ENCODE measurements around the gene DCAF15. TPM values are rescaled to one million over a fixed set of nuclear protein-coding genes. Genes with fewer than 3 reads are reported as not detected.
"Not testable (repeated sequence)": the region's sequence is repeated elsewhere in the genome, so short reads cannot be mapped to it uniquely, and the experiment has no call there.

Gene DCAF15
- polyA plus RNA-seq, 1 of the 3 experiments (the other 2 are of a cell fraction), result 55.6 TPM

DNA sequence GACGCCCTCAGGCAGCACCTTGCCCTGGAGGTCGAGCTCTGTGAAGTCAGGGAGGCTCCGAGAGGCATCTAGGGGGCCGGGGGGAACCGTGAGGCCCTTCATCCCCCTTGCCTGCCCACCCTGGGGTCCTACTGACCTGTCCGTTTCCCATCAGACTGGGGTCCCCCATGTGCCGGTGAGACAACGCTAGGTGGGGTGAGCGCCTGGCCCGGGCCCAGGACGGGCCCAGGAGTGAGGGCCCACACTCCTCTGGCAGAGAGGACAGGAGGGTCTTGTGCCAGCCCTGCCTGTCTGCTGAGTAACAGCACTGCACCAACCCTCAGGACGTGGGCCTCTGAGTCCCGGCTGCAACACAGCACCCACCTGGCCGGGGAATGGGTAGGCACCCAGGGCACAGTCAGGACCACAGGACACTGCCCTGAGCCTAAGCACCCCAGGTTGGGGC is 14.4 kb downstream of the DCAF15 start:
- peaks cover 5% of the 10 kb centered on the region for H3F3A ChIP-seq (replicated peaks; ENCODE audit: insufficient read depth)
- whole genome bisulfite sequencing (ENCODE audit: low lambda C conversion rate), result 93% methylated on average over 5 of the region's 14 CpGs
- no peak overlapping the region for H2AFZ ChIP-seq (ENCODE audit: low read depth)
- H3K4me3 ChIP-seq (ENCODE audit: low read depth in 2 of 2, low read length in 1 of 2), result no peak overlapping the region
- no peaks in the 10 kb centered on the region for H3K9me3 ChIP-seq
- no peaks in the 10 kb centered on the region for H3K79me2 ChIP-seq (ENCODE audit: insufficient read depth)
- H3K4me1 ChIP-seq (ENCODE audit: control insufficient read depth in 1 of 2, insufficient read depth in 2 of 2, low read depth in 1 of 2, low read length in 1 of 2), result no peaks in the 10 kb centered on the region
- H3K9ac ChIP-seq, result no peak overlapping the region
- DNase-seq, result no peak
- no peak overlapping the region for H3K27ac ChIP-seq (ENCODE audit: low read depth in 2 of 2, low read length in 1 of 2)
- H3K36me3 ChIP-seq (replicated peaks in 1 of 2; ENCODE audit: control insufficient read depth in 1 of 2, insufficient read depth in 2 of 2, low read length in 1 of 2), result peaks cover 0 to 14% of the 10 kb centered on the region in 2 experiments
- POLR2A ChIA-PET, result no interaction called here
- no peaks in the 10 kb centered on the region for H4K20me1 ChIP-seq (ENCODE audit: insufficient read depth)
- H3K4me2 ChIP-seq, result no peak overlapping the region
- TF ChIP-seq EZH2phosphoT487 (IDR thresholded peaks at IDR 0.05; ENCODE audit: borderline replicate concordance, low read depth), result no peak
- no peak for TF ChIP-seq REST (IDR thresholded peaks at IDR 0.05; ENCODE audit: low read depth, low read length)
- no peak for TF ChIP-seq GABPA (IDR thresholded peaks at IDR 0.05; ENCODE audit: low read depth)
- no peak for TF ChIP-seq FOXJ3 (CRISPR knock-in tag; IDR thresholded peaks at IDR 0.05)
- no peak for TF ChIP-seq YY1 (IDR thresholded peaks at IDR 0.05; ENCODE audit: low read depth)
- TF ChIP-seq SMC3 (IDR thresholded peaks at IDR 0.05; ENCODE audit: low read depth, low read length), result no peak
- no peak for TF ChIP-seq MEF2A (IDR thresholded peaks at IDR 0.05; ENCODE audit: borderline replicate concordance, low read depth)
- TF ChIP-seq NRF1 (IDR thresholded peaks at IDR 0.05; ENCODE audit: low read depth, low read length), result no peak
- TF ChIP-seq MAX (IDR thresholded peaks at IDR 0.05; ENCODE audit: low read depth), result no peak
- TF ChIP-seq NFIC (IDR thresholded peaks at IDR 0.05; ENCODE audit: borderline replicate concordance), result no peak
- no peak for TF ChIP-seq GATA2 (CRISPR knock-in tag; IDR thresholded peaks at IDR 0.05)
- TF ChIP-seq, protein P1, sequence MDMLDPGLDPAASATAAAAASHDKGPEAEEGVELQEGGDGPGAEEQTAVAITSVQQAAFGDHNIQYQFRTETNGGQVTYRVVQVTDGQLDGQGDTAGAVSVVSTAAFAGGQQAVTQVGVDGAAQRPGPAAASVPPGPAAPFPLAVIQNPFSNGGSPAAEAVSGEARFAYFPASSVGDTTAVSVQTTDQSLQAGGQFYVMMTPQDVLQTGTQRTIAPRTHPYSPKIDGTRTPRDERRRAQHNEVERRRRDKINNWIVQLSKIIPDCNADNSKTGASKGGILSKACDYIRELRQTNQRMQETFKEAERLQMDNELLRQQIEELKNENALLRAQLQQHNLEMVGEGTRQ (IDR thresholded peaks at IDR 0.05; ENCODE audit: borderline replicate concordance, low read depth, low read length), result no peak
- no peak for TF ChIP-seq TAF1 (IDR thresholded peaks at IDR 0.05; ENCODE audit: borderline replicate concordance, low read depth, low read length)
- no peak for TF ChIP-seq RXRA (IDR thresholded peaks at IDR 0.05; ENCODE audit: borderline replicate concordance, low read depth)
- TF ChIP-seq TCF12 (IDR thresholded peaks at IDR 0.05), result no peak
- TF ChIP-seq FOSL2 (IDR thresholded peaks at IDR 0.05; ENCODE audit: borderline replicate concordance, low read depth), result no peak
- no peaks in the 10 kb centered on the region for H3K27me3 ChIP-seq (ENCODE audit: insufficient read depth)
- H3K9me2 ChIP-seq, result no peaks in the 10 kb centered on the region
- CTCF ChIA-PET, result no interaction called here

GRCh38 chr19:13967206-13967605 is 14.9 kb downstream of the DCAF15 start:
- H3F3A ChIP-seq (replicated peaks; ENCODE audit: insufficient read depth); H3K4me3 ChIP-seq (ENCODE audit: low read depth in 2 of 2, low read length in 1 of 2); H3K9ac ChIP-seq; H3K79me2 ChIP-seq (ENCODE audit: insufficient read depth); H2AFZ ChIP-seq (ENCODE audit: low read depth); POLR2A ChIA-PET; H3K9me2 ChIP-seq; H3K9me3 ChIP-seq; H3K27me3 ChIP-seq (ENCODE audit: insufficient read depth); CTCF ChIA-PET; DNase-seq; H3K27ac ChIP-seq (ENCODE audit: low read depth in 2 of 2, low read length in 1 of 2); H3K4me1 ChIP-seq (ENCODE audit: control insufficient read depth in 1 of 2, insufficient read depth in 2 of 2, low read depth in 1 of 2, low read length in 1 of 2); H3K4me2 ChIP-seq; H4K20me1 ChIP-seq (ENCODE audit: insufficient read depth): not testable (repeated sequence)
- 95% methylated on average over 7 of the region's 8 CpGs for WGBS (ENCODE audit: low lambda C conversion rate)
- H3K36me3 ChIP-seq (replicated peaks in 1 of 2; ENCODE audit: control insufficient read depth in 1 of 2, insufficient read depth in 2 of 2, low read length in 1 of 2), result peaks cover 0 to 12% of the 10 kb centered on the region in 2 experiments

All from SK-N-SH (cell line).